OCI-LY7 (cell line): Measurements from ENCODE around the gene GMDS. TPM values are rescaled to one million over a fixed set of nuclear protein-coding genes. Genes with fewer than 3 reads are reported as not detected.

Source experiments
- BruUV-seq: library from RNA; stranded (reverse); fragments of 400-500 nt; replicated peaks from 2 replicates; lab custom pipeline; 2021; lab: Mats Ljungman, UMichigan
- CTCF ChIA-PET: fragments of 300-600 bp; sonication (Branson Sonifier 250); formaldehyde crosslinking; loops from one replicate; lab custom pipeline; 2022; ENCODE audit warnings: antibody characterized with exemption; ENCODE audit not compliant: unreplicated experiment; lab: Charles Lee
- POLR2A ChIA-PET: fragments of 300-600 bp; sonication (Branson Sonifier 250); formaldehyde crosslinking; loops from one replicate; lab custom pipeline; 2022; ENCODE audit warnings: antibody characterized with exemption; lab: Charles Lee
- DNase-seq: peaks from one replicate; pipeline ENCODE4 v3.0.0-alpha.2; 2015; ENCODE audit warnings: low spot score
- H2AFZ ChIP-seq: fragments of 200-600 bp; sonication (generic), shearing (Covaris generic); 2 replicates; pipeline ENCODE4 v1.6.1; 2014; ENCODE audit warnings: mild to moderate bottlenecking, antibody characterized with exemption, low read length, moderate library complexity
- H3K27ac ChIP-seq: fragments of 200-600 bp; sonication (generic); 2 replicates; pipeline ENCODE4 v1.5.1; 2014; ENCODE audit warnings: mixed run types, low read depth, mild to moderate bottlenecking, moderate library complexity, low read length, inconsistent platforms; ENCODE audit not compliant: poor library complexity, severe bottlenecking
- H3K36me3 ChIP-seq: fragments of 200-600 bp; sonication (generic); 2 replicates; pipeline ENCODE4 v1.6.1; 2014; ENCODE audit warnings: mild to moderate bottlenecking, antibody characterized with exemption, low read length, moderate library complexity, mixed read lengths; ENCODE audit not compliant: insufficient read depth
- H3K4me1 ChIP-seq: fragments of 200-600 bp; sonication (generic); 2 replicates; pipeline ENCODE4 v1.5.1; 2014; ENCODE audit warnings: mild to moderate bottlenecking, low read length; ENCODE audit not compliant: insufficient read depth, poor library complexity, severe bottlenecking
- H3K4me2 ChIP-seq: fragments of 200-600 bp; sonication (generic); 2 replicates; pipeline ENCODE4 v1.6.1; 2014; ENCODE audit warnings: mild to moderate bottlenecking, low read length
- H3K4me3 ChIP-seq: fragments of 200-600 bp; sonication (generic); 2 replicates; pipeline ENCODE4 v1.5.1; 2014; ENCODE audit warnings: mild to moderate bottlenecking, low read depth, low read length; ENCODE audit not compliant: poor library complexity, severe bottlenecking
- H3K79me2 ChIP-seq: fragments of 200-600 bp; sonication (generic); 2 replicates; pipeline ENCODE4 v1.6.1; 2016; ENCODE audit warnings: low read depth, mild to moderate bottlenecking, low read length, moderate library complexity, mixed read lengths; ENCODE audit not compliant: insufficient read depth
- H3K9me2 ChIP-seq: fragments of 200-600 bp; sonication (generic); 2 replicates; pipeline ENCODE4 v1.6.1; 2016; ENCODE audit warnings: mild to moderate bottlenecking, low read length, mixed read lengths; ENCODE audit not compliant: insufficient read depth
- H3K9me3 ChIP-seq: fragments of 200-600 bp; sonication (generic); 2 replicates; pipeline ENCODE4 v1.6.1; 2014; ENCODE audit warnings: mild to moderate bottlenecking, mixed run types, low read length, mixed read lengths
- H4K20me1 ChIP-seq: fragments of 200-600 bp; sonication (generic); 2 replicates; pipeline ENCODE4 v1.6.1; 2014; ENCODE audit warnings: mild to moderate bottlenecking, antibody characterized with exemption, low read length, moderate library complexity, mixed read lengths; ENCODE audit not compliant: insufficient read depth
- CTCF ChIP-seq: fragments of 200-600 bp; sonication (generic); conservative IDR thresholded peaks from 2 replicates; pipeline ENCODE4 v1.5.1; 2014; ENCODE audit warnings: mild to moderate bottlenecking, antibody characterized with exemption, low read length, moderate library complexity, mixed read lengths
- EZH2phosphoT487 ChIP-seq: fragments of 200-600 bp; sonication (generic); IDR thresholded peaks from 2 replicates; pipeline ENCODE4 v1.6.1; 2018; ENCODE audit warnings: low read depth, borderline replicate concordance, mild to moderate bottlenecking, mixed run types, antibody characterized with exemption, low read length, moderate library complexity, mixed read lengths
- intact Hi-C: fragments of 100-400 bp; cut with micrococcal nuclease; formaldehyde crosslinking; loops from one replicate; pipeline ENCODE4 v1.10.0; 2022; ENCODE audit not compliant: unreplicated experiment
- total RNA-seq, 2 experiments: library from RNA; depleted of rRNA in 1 of 2; stranded (reverse); fragments of >200 nt in 1 of 2; shearing (Covaris generic) in 1 of 2; gene quantifications; 2 replicates each; pipeline ENCODE4 v1.2.3, GENCODE V29; 2014 to 2022

Gene GMDS
- total RNA-seq, 2 experiments from 2014 or later: 9.9 to 26.8 TPM

GRCh38 chr6:1577146-1577680 lies 668.2 kb downstream of the GMDS start:
- BruUV-seq: no TSS peak

GRCh38 chr6:1576711-1577110 lies 668.7 kb downstream of the GMDS start:
- POLR2A ChIA-PET: no interaction called here
- no TSS peak for BruUV-seq
- intact Hi-C loops: no loop called here
- Histone ChIP-seq H4K20me1 (no peaks in the 10 kb centered on the region), H3K4me1 (no peaks in the 10 kb centered on the region), H2AFZ (no peak overlapping the region), H3K4me2 (no peak overlapping the region), H3K79me2 (no peaks in the 10 kb centered on the region), H3K36me3 (no peaks in the 10 kb centered on the region), H3K4me3 (no peak overlapping the region), H3K9me3 (no peaks in the 10 kb centered on the region), H3K27ac (no peak overlapping the region), H3K9me2 (no peaks in the 10 kb centered on the region)
- CTCF ChIA-PET: no interaction called here
- DNase-seq: no peak
- TF ChIP-seq EZH2phosphoT487 (no peak), CTCF (no peak)

More at GRCh38 chr6:1577146-1577680, 668.2 kb downstream of the GMDS start:
- Histone ChIP-seq H3K9me2 (no peaks in the 10 kb centered on the region), H3K79me2 (no peaks in the 10 kb centered on the region), H3K27ac (no peak overlapping the region), H3K4me1 (no peaks in the 10 kb centered on the region), H3K36me3 (no peaks in the 10 kb centered on the region), H3K9me3 (no peaks in the 10 kb centered on the region), H4K20me1 (no peaks in the 10 kb centered on the region), H3K4me3 (no peak overlapping the region), H2AFZ (no peak overlapping the region), H3K4me2 (no peak overlapping the region)
- intact Hi-C loops: no loop called here
- ChIA-PET CTCF (no interaction called here), POLR2A (interaction anchor here (0.6 kb wide), 1 partner anchor 1168 kb away, joined by 4 read pairs; no protein-coding TSS in a partner anchor)
- DNase-seq: no peak
- no peak for TF ChIP-seq EZH2phosphoT487
- no peak for TF ChIP-seq CTCF

DNA sequence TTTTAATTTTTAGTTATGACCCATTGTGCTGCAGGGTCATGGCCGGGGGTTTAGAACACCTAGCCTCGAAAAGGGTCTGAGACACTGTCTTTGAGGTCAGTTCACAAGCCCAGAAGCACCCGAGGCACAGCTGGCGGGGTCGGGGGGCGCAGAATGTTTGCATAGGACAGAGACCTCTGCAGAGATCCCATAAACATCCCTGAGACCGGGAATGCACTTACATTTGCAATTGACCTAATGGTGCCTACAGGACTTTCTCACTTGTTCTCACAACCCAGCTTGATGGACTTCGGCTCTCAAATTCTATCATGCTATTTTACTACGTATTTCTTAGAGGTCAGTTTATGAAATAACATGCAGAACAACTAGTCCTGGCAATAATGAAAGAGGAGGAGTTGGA lies 669.2 kb downstream of the GMDS start:
- Histone ChIP-seq H2AFZ (no peak overlapping the region), H3K9me3 (0 out of 2 replicates have a peak, but pooled peaks cover 3% of the 10 kb centered on the region), H3K27ac (no peak overlapping the region), H3K4me1 (no peaks in the 10 kb centered on the region), H3K79me2 (no peaks in the 10 kb centered on the region), H3K4me2 (no peak overlapping the region), H3K36me3 (no peaks in the 10 kb centered on the region), H4K20me1 (no peaks in the 10 kb centered on the region), H3K9me2 (no peaks in the 10 kb centered on the region), H3K4me3 (no peak overlapping the region)
- TF ChIP-seq CTCF: no peak
- TF ChIP-seq EZH2phosphoT487: no peak
- no TSS peak for BruUV-seq
- no peak for DNase-seq
- ChIA-PET POLR2A (no interaction called here), CTCF (no interaction called here)
- intact Hi-C loops: no loop called here
